HEK293T (cell line): ENCODE measurements around the gene ARHGEF26.

Source experiments
- CTCF ChIA-PET: fragments of 350-600 bp; formaldehyde crosslinking; extraction: SDS; loops from one replicate; lab custom pipeline; 2021; ENCODE audit warnings: antibody characterized with exemption, inconsistent platforms; lab: Yijun Ruan, JAX
- POLR2A ChIA-PET: fragments of 350-600 bp; formaldehyde crosslinking; extraction: SDS; loops from one replicate; lab custom pipeline; 2020; ENCODE audit warnings: antibody characterized with exemption, inconsistent platforms; lab: Yijun Ruan, JAX
- DNase-seq: peaks from one replicate; pipeline ENCODE4 v3.0.0; 2012; ENCODE audit warnings: mixed read lengths; ENCODE audit errors: extremely low spot score
- ARNT ChIP-seq: fragments of 450-650 bp; IDR thresholded peaks from 2 replicates; pipeline ENCODE4 v1.6.1; 2017; ENCODE audit warnings: mild to moderate bottlenecking
- BHLHE40 ChIP-seq: fragments of 450-650 bp; IDR thresholded peaks from 2 replicates; pipeline ENCODE4 v1.6.1; 2016; ENCODE audit warnings: mild to moderate bottlenecking, moderate library complexity, borderline replicate concordance
- CTBP1 ChIP-seq: fragments of 450-650 bp; IDR thresholded peaks from 2 replicates; pipeline ENCODE4 v1.6.1; 2016; ENCODE audit warnings: borderline replicate concordance
- ELF4 ChIP-seq: fragments of 450-650 bp; IDR thresholded peaks from 2 replicates; pipeline ENCODE4 v1.6.1; 2017; ENCODE audit warnings: antibody characterized with exemption
- FOXA1 ChIP-seq: fragments of 450-650 bp; IDR thresholded peaks from 2 replicates; pipeline ENCODE4 v1.6.1; 2016; ENCODE audit warnings: mild to moderate bottlenecking
- FOXK2 ChIP-seq: fragments of 450-650 bp; IDR thresholded peaks from 2 replicates; pipeline ENCODE4 v1.6.1; 2016; ENCODE audit warnings: mild to moderate bottlenecking
- FOXM1 ChIP-seq: fragments of 450-650 bp; IDR thresholded peaks from 2 replicates; pipeline ENCODE4 v1.6.1; 2017; ENCODE audit warnings: mild to moderate bottlenecking, borderline replicate concordance
- HDGF ChIP-seq: fragments of 450-650 bp; IDR thresholded peaks from 2 replicates; pipeline ENCODE4 v1.6.1; 2017; ENCODE audit warnings: antibody characterized with exemption, borderline replicate concordance
- L3MBTL2 ChIP-seq: fragments of 450-650 bp; conservative IDR thresholded peaks from 2 replicates; pipeline ENCODE4 v1.6.1; 2016; ENCODE audit warnings: mild to moderate bottlenecking
- LEF1 ChIP-seq: fragments of 450-650 bp; IDR thresholded peaks from 2 replicates; pipeline ENCODE4 v1.6.1; 2017; ENCODE audit warnings: mild to moderate bottlenecking, borderline replicate concordance
- NFRKB ChIP-seq: fragments of 450-650 bp; IDR thresholded peaks from 2 replicates; pipeline ENCODE4 v1.6.1; 2016; ENCODE audit warnings: mild to moderate bottlenecking, moderate library complexity
- PKNOX1 ChIP-seq: fragments of 450-650 bp; IDR thresholded peaks from 2 replicates; pipeline ENCODE4 v1.6.1; 2016
- SP1 ChIP-seq: fragments of 450-650 bp; IDR thresholded peaks from 2 replicates; pipeline ENCODE4 v1.6.1; 2017
- SUZ12 ChIP-seq: fragments of 450-650 bp; IDR thresholded peaks from 2 replicates; pipeline ENCODE4 v1.6.1; 2016; ENCODE audit warnings: mild to moderate bottlenecking
- TARDBP ChIP-seq: fragments of 450-650 bp; IDR thresholded peaks from 2 replicates; pipeline ENCODE4 v1.6.1; 2016
- ZNF384 ChIP-seq: fragments of 450-650 bp; IDR thresholded peaks from 2 replicates; pipeline ENCODE4 v1.6.1; 2016

Gene ARHGEF26

GRCh38 chr3:154164387-154164786 lies 43.2 kb downstream of the ARHGEF26 start:
- TF ChIP-seq ARNT (no peak), FOXA1 (no peak), CTBP1 (no peak), PKNOX1 (no peak), LEF1 (no peak), NFRKB (no peak), SUZ12 (no peak), SP1 (no peak), ELF4 (no peak), ZNF384 (no peak), L3MBTL2 (no peak)
- POLR2A ChIA-PET = no interaction called here
- no peak for DNase-seq
- CTCF ChIA-PET = no interaction called here

GRCh38 chr3:154168998-154169795 lies 48.0 kb downstream of the ARHGEF26 start:
- TF ChIP-seq HDGF (no peak), TARDBP (no peak), SP1 (no peak), ARNT (no peak), FOXA1 (no peak), ELF4 (no peak), L3MBTL2 (no peak), FOXK2 (no peak), NFRKB (no peak), FOXM1 (no peak), PKNOX1 (no peak), BHLHE40 (no peak), SUZ12 (no peak), CTBP1 (no peak), ZNF384 (no peak), LEF1 (no peak)
- DNase-seq = no peak
- CTCF ChIA-PET = no interaction called here
- POLR2A ChIA-PET = no interaction called here

- CTCF ChIA-PET = no interaction called here
- no peak for DNase-seq
- POLR2A ChIA-PET = no interaction called here
Measured at GRCh38 chr3:154169796-154170110, 48.6 kb downstream of the ARHGEF26 start.

GRCh38 chr3:154170300-154170699 lies 49.1 kb downstream of the ARHGEF26 start:
- ChIA-PET POLR2A (no interaction called here), CTCF (no interaction called here)
- DNase-seq = no peak
- no peak for TF ChIP-seq LEF1
- TF ChIP-seq ARNT = no peak
- no peak for TF ChIP-seq FOXK2
- no peak for TF ChIP-seq TARDBP
- TF ChIP-seq NFRKB = no peak
- no peak for TF ChIP-seq ELF4
- TF ChIP-seq SP1 = no peak
- TF ChIP-seq FOXA1 = no peak
- no peak for TF ChIP-seq BHLHE40
- TF ChIP-seq SUZ12 = no peak
- TF ChIP-seq L3MBTL2 = no peak
- no peak for TF ChIP-seq CTBP1
- no peak for TF ChIP-seq PKNOX1
- TF ChIP-seq HDGF = no peak
- no peak for TF ChIP-seq FOXM1
- no peak for TF ChIP-seq ZNF384

More at GRCh38 chr3:154169796-154170110, 48.6 kb downstream of the ARHGEF26 start:
- TF ChIP-seq ZNF384 (no peak), FOXM1 (no peak), ELF4 (no peak), SP1 (no peak), CTBP1 (no peak), ARNT (no peak), PKNOX1 (no peak), LEF1 (no peak), TARDBP (no peak), BHLHE40 (no peak), SUZ12 (no peak), L3MBTL2 (no peak), FOXK2 (no peak)

- no peak for DNase-seq
- TF ChIP-seq ARNT (no peak), SUZ12 (no peak), L3MBTL2 (no peak), NFRKB (no peak), HDGF (no peak)
- ChIA-PET CTCF (no interaction called here), POLR2A (no interaction called here)
Measured at GRCh38 chr3:154175041-154175440, 53.9 kb downstream of the ARHGEF26 start.

GRCh38 chr3:154176036-154176435 lies 54.8 kb downstream of the ARHGEF26 start:
- ChIA-PET CTCF (no interaction called here), POLR2A (no interaction called here)
- TF ChIP-seq FOXM1 (no peak), L3MBTL2 (no peak), CTBP1 (no peak), TARDBP (no peak), FOXA1 (no peak), NFRKB (no peak), LEF1 (no peak), SP1 (no peak), HDGF (no peak), BHLHE40 (no peak), ELF4 (no peak), ARNT (no peak), FOXK2 (no peak), SUZ12 (no peak), ZNF384 (no peak), PKNOX1 (no peak)
- DNase-seq = no peak
